ENCODE data around the gene ZNF19. TPM values are rescaled to one million over a fixed set of nuclear protein-coding genes. Genes with fewer than 3 reads are reported as not detected.
A peak's percentile ranks its signal among the peaks of the same experiment; 100 is the strongest.

ZNF19 gene
- total RNA-seq, 2 experiments from 2014 or later = 1.2 to 1.6 TPM

- H3K4me3 Mint-ChIP-seq = no peak overlapping the region
- H3K27me3 Mint-ChIP-seq (ENCODE audit: low read depth) = peaks cover 33% of the 10 kb centered on the region
- H3K27ac Mint-ChIP-seq = no peak overlapping the region
- intact Hi-C loops (cut with micrococcal nuclease) = loop anchor here (2.0 kb wide), 1 partner anchor 58 kb away; no protein-coding TSS in a partner anchor
- CTCF ChIA-PET = interaction anchor here (0.7 to 3.2 kb wide), 7 partner anchors 11 to 272 kb away, joined by 3 to 21 read pairs (median 4); no protein-coding TSS in a partner anchor
- peak; percentile 21 for DNase-seq
- H3K9me3 Mint-ChIP-seq = peaks cover 15% of the 10 kb centered on the region
- no peaks in the 10 kb centered on the region for H3K4me1 Mint-ChIP-seq (ENCODE audit: low read depth)
- H3K36me3 Mint-ChIP-seq (ENCODE audit: low read depth) = peaks cover 2% of the 10 kb centered on the region
Observed at GRCh38 chr16:71440669-71441347, 48.3 kb downstream of the ZNF19 start.

DNA sequence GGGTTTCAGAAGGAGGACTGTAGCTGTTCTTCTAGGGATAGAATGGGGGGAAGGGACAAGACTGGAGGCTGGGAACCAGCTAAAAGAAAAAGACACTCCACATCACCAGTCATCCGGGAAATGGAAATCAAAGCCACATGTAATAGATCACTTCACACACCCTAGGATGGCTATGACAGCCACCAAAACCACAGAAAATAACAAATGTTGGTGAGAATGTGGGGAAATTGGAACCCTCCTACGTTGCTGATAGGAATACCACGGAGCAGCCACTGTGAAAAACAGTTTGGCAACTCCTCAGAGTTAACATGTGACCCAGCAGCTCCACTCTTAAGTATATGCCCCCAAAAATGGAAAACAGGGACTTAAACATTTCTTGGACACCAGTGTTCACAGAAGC lies 49.6 kb downstream of the ZNF19 start:
- Mint-ChIP-seq H3K4me1 (ENCODE audit: low read depth) (no peaks in the 10 kb centered on the region), H3K27ac (no peak overlapping the region), H3K4me3 (no peak overlapping the region), H3K27me3 (ENCODE audit: low read depth) (peaks cover 33% of the 10 kb centered on the region), H3K9me3 (peaks cover 8% of the 10 kb centered on the region), H3K36me3 (ENCODE audit: low read depth) (peaks cover 2% of the 10 kb centered on the region)
- no peak for DNase-seq
- intact Hi-C loops (cut with micrococcal nuclease) = no loop called here
- CTCF ChIA-PET = interaction anchor here (0.6 to 3.2 kb wide), 3 partner anchors 59 to 171 kb away, joined by 3 to 21 read pairs (median 18); no protein-coding TSS in a partner anchor

- Mint-ChIP-seq H3K4me1 (ENCODE audit: low read depth) (no peaks in the 10 kb centered on the region), H3K27me3 (ENCODE audit: low read depth) (peaks cover 36% of the 10 kb centered on the region), H3K4me3 (no peak overlapping the region), H3K36me3 (ENCODE audit: low read depth) (no peaks in the 10 kb centered on the region), H3K27ac (no peak overlapping the region), H3K9me3 (no peaks in the 10 kb centered on the region)
- CTCF ChIA-PET = interaction anchor here (0.6 kb wide), 1 partner anchor 198 kb away, joined by 3 read pairs; no protein-coding TSS in a partner anchor
- intact Hi-C loops (cut with micrococcal nuclease) = no loop called here
- DNase-seq = no peak
Observed at GRCh38 chr16:71436473-71436872, 52.7 kb downstream of the ZNF19 start.

DNA sequence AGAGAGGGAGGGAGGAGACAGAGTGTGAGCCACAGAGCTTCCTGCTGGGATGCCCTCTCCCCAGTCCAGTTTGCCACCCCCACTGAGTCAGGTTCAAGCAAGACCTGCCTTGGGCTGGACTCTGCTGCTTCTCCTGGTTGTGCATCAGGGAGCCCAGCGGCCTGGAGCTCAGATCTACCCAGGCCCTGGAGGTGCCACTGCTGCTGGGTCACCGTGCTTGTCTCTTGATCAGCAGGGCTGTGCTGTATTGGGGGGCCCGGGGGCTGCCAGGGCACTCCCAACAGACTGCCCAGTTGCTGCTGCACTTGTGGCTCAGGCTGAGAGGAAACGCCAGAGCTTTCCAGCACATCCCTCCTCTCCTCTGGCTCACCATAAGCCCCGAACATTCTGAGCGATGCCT lies 56.2 kb downstream of the ZNF19 start:
- Mint-ChIP-seq H3K4me3 (no peak overlapping the region), H3K27ac (no peak overlapping the region), H3K9me3 (no peaks in the 10 kb centered on the region), H3K27me3 (ENCODE audit: low read depth) (peaks cover 19% of the 10 kb centered on the region), H3K36me3 (ENCODE audit: low read depth) (no peaks in the 10 kb centered on the region), H3K4me1 (ENCODE audit: low read depth) (no peaks in the 10 kb centered on the region)
- CTCF ChIA-PET = interaction anchor here (2.6 kb wide), 1 partner anchor 21 kb away, joined by 11 read pairs; no protein-coding TSS in a partner anchor
- no peak for DNase-seq
- intact Hi-C loops (cut with micrococcal nuclease) = no loop called here

GRCh38 chr16:71431991-71432390 lies 57.1 kb downstream of the ZNF19 start:
- intact Hi-C loops (cut with micrococcal nuclease) = no loop called here
- Mint-ChIP-seq H3K36me3 (ENCODE audit: low read depth) (no peaks in the 10 kb centered on the region), H3K4me1 (ENCODE audit: low read depth) (no peaks in the 10 kb centered on the region), H3K27ac (no peak overlapping the region), H3K9me3 (no peaks in the 10 kb centered on the region), H3K27me3 (ENCODE audit: low read depth) (peaks cover 17% of the 10 kb centered on the region), H3K4me3 (no peak overlapping the region)
- CTCF ChIA-PET = interaction anchor here (2.6 kb wide), 1 partner anchor 20 kb away, joined by 11 read pairs; no protein-coding TSS in a partner anchor
- no peak for DNase-seq

DNA sequence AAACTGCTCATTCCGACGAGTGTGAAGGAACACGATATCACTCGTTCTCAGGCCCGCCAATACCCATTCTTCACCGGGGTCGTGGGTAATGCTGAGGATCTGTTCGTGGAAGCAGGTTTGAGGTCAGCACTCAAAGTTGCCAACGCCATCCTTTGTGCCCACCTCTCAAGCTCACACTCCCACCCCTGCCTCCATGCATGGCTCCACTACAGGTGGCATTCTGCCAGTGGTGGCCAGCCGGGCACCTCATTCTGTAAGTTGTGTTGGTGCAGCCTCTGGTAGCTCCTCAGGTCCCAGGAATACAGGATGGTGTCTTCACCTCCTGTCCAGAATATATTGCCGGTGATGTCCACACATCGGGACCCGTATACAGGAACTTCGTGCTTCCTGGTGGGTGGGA lies 57.9 kb downstream of the ZNF19 start:
- Mint-ChIP-seq H3K27me3 (ENCODE audit: low read depth) (peaks cover 24% of the 10 kb centered on the region), H3K27ac (no peak overlapping the region), H3K4me1 (ENCODE audit: low read depth) (peaks cover 2% of the 10 kb centered on the region), H3K4me3 (no peak overlapping the region), H3K9me3 (no peaks in the 10 kb centered on the region), H3K36me3 (ENCODE audit: low read depth) (no peaks in the 10 kb centered on the region)
- intact Hi-C loops (cut with micrococcal nuclease) = no loop called here
- CTCF ChIA-PET = interaction anchor here (2.6 kb wide), 1 partner anchor 19 kb away, joined by 11 read pairs; no protein-coding TSS in a partner anchor
- DNase-seq = no peak

GRCh38 chr16:71430744-71431143 lies 58.4 kb downstream of the ZNF19 start:
- H3K4me3 Mint-ChIP-seq = no peak overlapping the region
- peaks cover 25% of the 10 kb centered on the region for H3K27me3 Mint-ChIP-seq (ENCODE audit: low read depth)
- DNase-seq = no peak
- no peaks in the 10 kb centered on the region for H3K9me3 Mint-ChIP-seq
- H3K27ac Mint-ChIP-seq = no peak overlapping the region
- H3K36me3 Mint-ChIP-seq (ENCODE audit: low read depth) = no peaks in the 10 kb centered on the region
- peaks cover 3% of the 10 kb centered on the region for H3K4me1 Mint-ChIP-seq (ENCODE audit: low read depth)
- intact Hi-C loops (cut with micrococcal nuclease) = no loop called here
- CTCF ChIA-PET = no interaction called here

DNA sequence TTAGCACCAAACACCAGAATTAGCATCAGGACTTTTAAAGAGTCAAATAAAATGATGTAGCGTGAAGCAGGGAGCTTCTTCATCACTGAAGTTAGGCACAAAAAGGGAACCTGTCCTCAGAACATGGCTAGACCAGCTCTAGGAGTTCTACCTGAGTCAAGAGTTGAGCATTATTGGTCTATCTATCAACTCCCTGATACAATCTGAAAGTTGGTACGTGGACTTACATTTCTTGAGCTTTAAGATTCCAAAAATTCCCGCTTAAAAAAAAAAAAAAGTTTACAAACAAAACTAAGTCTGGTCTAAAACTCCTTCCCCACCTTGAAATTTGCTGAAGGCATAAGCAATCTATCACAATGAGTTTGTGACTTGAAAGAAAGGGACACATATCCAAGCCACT lies 59.5 kb downstream of the ZNF19 start:
- peaks cover 3% of the 10 kb centered on the region for H3K4me1 Mint-ChIP-seq (ENCODE audit: low read depth)
- H3K27ac Mint-ChIP-seq = no peak overlapping the region
- no peaks in the 10 kb centered on the region for H3K36me3 Mint-ChIP-seq (ENCODE audit: low read depth)
- H3K27me3 Mint-ChIP-seq (ENCODE audit: low read depth) = peaks cover 35% of the 10 kb centered on the region
- CTCF ChIA-PET = interaction anchor here (1.0 to 1.2 kb wide), 3 partner anchors 11 to 179 kb away, joined by 3 to 7 read pairs (median 5); no protein-coding TSS in a partner anchor
- H3K4me3 Mint-ChIP-seq = no peak overlapping the region
- no peak for DNase-seq
- H3K9me3 Mint-ChIP-seq = no peaks in the 10 kb centered on the region
- intact Hi-C loops (cut with micrococcal nuclease) = no loop called here

DNA sequence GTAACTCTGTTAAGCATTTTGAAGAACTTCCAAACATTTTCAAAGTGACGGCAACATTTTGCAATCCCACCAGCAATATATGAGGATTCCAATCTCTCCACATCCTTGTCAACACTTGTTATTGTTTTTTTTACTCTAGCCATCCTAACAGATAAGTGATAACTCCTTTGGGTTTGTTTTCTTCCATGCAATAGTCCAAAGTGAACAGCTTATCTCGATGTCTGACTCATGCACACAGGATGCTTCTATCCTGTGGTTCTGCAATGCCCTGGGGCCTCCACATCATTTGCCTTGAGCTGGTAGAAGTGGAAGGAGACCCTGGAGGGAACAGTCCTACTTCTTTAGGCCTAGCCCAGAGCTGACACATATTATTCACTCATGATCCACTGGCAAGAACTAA lies 60.2 kb downstream of the ZNF19 start:
- Mint-ChIP-seq H3K4me3 (no peak overlapping the region), H3K36me3 (ENCODE audit: low read depth) (no peaks in the 10 kb centered on the region)

DNA sequence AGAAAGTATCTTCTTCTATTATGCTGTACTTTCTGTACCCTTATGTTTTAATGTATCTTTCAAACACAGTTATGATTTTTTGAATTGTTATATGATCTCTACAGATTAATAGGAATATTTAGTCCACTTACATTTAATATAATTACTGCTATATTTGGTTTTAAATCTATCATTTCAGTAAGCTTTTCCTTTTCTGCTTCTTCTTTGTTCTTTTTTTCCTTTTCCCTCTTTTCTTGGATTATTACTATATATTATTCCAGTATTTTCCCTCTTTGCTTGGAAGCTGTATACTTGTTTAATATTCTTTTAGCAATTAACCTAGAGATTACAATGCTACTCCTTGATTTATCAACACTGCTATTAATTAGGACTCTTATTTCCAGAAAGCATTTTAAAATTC lies 60.7 kb downstream of the ZNF19 start:
- Mint-ChIP-seq H3K9me3 (no peaks in the 10 kb centered on the region), H3K4me1 (ENCODE audit: low read depth) (peaks cover 3% of the 10 kb centered on the region), H3K4me3 (no peak overlapping the region), H3K36me3 (ENCODE audit: low read depth) (no peaks in the 10 kb centered on the region), H3K27ac (no peak overlapping the region), H3K27me3 (ENCODE audit: low read depth) (peaks cover 41% of the 10 kb centered on the region)
- intact Hi-C loops (cut with micrococcal nuclease) = no loop called here
- DNase-seq = no peak
- CTCF ChIA-PET = no interaction called here

More for the DNA sequence above, 60.2 kb downstream of the ZNF19 start:
- Mint-ChIP-seq H3K9me3 (no peaks in the 10 kb centered on the region), H3K27me3 (ENCODE audit: low read depth) (peaks cover 40% of the 10 kb centered on the region), H3K4me1 (ENCODE audit: low read depth) (peaks cover 3% of the 10 kb centered on the region), H3K27ac (no peak overlapping the region)
- intact Hi-C loops (cut with micrococcal nuclease) = no loop called here
- CTCF ChIA-PET = interaction anchor here (1.0 to 1.2 kb wide), 3 partner anchors 12 to 180 kb away, joined by 3 to 7 read pairs (median 5); no protein-coding TSS in a partner anchor
- DNase-seq = no peak

GRCh38 chr16:71426880-71427615 lies 62.1 kb downstream of the ZNF19 start:
- Mint-ChIP-seq H3K36me3 (ENCODE audit: low read depth) (no peaks in the 10 kb centered on the region), H3K4me1 (ENCODE audit: low read depth) (peaks cover 3% of the 10 kb centered on the region), H3K9me3 (no peaks in the 10 kb centered on the region), H3K4me3 (no peak overlapping the region), H3K27me3 (ENCODE audit: low read depth) (peaks cover 41% of the 10 kb centered on the region), H3K27ac (no peak overlapping the region)
- no peak for DNase-seq
- intact Hi-C loops (cut with micrococcal nuclease) = no loop called here
- CTCF ChIA-PET = interaction anchor here (1.2 kb wide), 1 partner anchor 184 kb away, joined by 3 read pairs; no protein-coding TSS in a partner anchor

DNA sequence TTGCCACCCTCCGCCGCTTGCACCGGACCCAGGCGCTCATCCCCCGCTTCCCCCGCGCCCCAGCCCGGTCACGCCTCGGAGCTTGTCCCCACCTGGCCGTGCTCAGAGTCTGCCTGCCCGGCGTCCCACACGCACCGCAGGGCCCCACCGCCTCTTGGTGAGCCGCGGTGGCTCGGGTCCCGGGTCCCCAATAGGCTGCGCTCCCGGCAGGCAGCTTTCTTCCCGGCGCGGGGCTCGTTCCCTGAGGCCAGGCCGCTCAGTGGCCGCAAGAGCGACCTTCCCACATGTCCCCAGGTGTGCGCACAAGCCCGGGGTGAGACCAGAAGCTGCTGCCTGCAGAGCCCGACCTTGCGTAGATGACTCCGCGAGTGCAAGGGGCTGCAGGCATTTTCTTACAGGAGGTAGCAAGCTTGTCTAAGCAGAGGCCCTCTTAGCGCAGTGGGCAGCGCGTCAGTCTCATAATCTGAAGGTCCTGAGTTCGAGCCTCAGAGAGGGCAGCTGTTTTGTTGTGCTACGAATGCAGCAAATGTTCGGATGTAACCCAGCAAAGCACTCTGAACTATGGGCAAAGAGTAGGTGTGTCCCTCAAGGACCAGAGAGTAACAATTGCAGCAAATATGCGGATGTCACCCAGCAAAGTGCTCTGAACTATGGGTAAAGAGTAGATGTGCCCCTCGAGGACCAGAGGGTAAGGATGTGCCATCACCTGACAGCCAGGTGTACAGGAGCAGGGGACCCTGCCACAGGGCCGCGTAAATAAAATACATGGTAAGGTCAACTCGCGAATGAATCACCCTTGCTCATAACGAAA lies 62.9 kb downstream of the ZNF19 start:
- no peaks in the 10 kb centered on the region for H3K9me3 Mint-ChIP-seq
- DNase-seq = peak; percentile 50
- no peak overlapping the region for H3K27ac Mint-ChIP-seq
- no peaks in the 10 kb centered on the region for H3K36me3 Mint-ChIP-seq (ENCODE audit: low read depth)
- peaks cover 40% of the 10 kb centered on the region for H3K27me3 Mint-ChIP-seq (ENCODE audit: low read depth)
- peak overlapping the region; percentile 38 for H3K4me3 Mint-ChIP-seq
- intact Hi-C loops (cut with micrococcal nuclease) = no loop called here
- peaks cover 3% of the 10 kb centered on the region for H3K4me1 Mint-ChIP-seq (ENCODE audit: low read depth)
- CTCF ChIA-PET = interaction anchor here (1.2 kb wide), 1 partner anchor 185 kb away, joined by 3 read pairs; no protein-coding TSS in a partner anchor
